CD4-positive, alpha-beta T cell (primary cell): ENCODE results near the gene ZBTB7C. TPM values are rescaled to one million over a fixed set of nuclear protein-coding genes. Genes with fewer than 3 reads are reported as not detected.

Experiments used
- ATAC-seq: fragments of 200-7000 bp; cut with Tn5 transposase; one replicate; pipeline ENCODE4 v1.10.0; 2022; ENCODE audit warnings: mild to moderate bottlenecking; ENCODE audit not compliant: poor library complexity
- CTCF ChIA-PET: fragments of 350-600 bp; sonication (Branson Sonifier 250); formaldehyde crosslinking; loops from one replicate; lab custom pipeline; 2021; ENCODE audit warnings: antibody characterized with exemption, inconsistent platforms; lab: Charles Lee
- POLR2A ChIA-PET: fragments of 350-600 bp; sonication (Branson Sonifier 250); formaldehyde crosslinking; loops from one replicate; lab custom pipeline; 2021; ENCODE audit warnings: antibody characterized with exemption, inconsistent platforms; lab: Charles Lee
- DNase-seq, 14 experiments: peaks; one replicate each; pipeline ENCODE4 v3.0.0-alpha.2; 2013 to 2020; ENCODE audit warnings: mixed read lengths in 2 of 14
- H3K27ac ChIP-seq, 2 donors: one replicate each; pipeline versions ENCODE4 v1.5.1 to v1.7.0; 2013; ENCODE audit warnings: low read length in 2 of 2, low read depth in 1 of 2, mild to moderate bottlenecking in 1 of 2
- H3K27me3 ChIP-seq, 2 experiments: 1 replicate in 1 of 2; 2 replicates in 1 of 2; pipeline versions ENCODE4 v1.6.1 to v1.7.0; 2013; ENCODE audit warnings: low read length in 2 of 2, control low read depth in 1 of 2, mild to moderate bottlenecking in 1 of 2, moderate library complexity in 1 of 2; ENCODE audit not compliant: insufficient read depth in 2 of 2, control insufficient read depth in 1 of 2
- H3K36me3 ChIP-seq: one replicate; pipeline ENCODE4 v1.6.1; 2013; ENCODE audit warnings: low read length, control low read depth; ENCODE audit not compliant: insufficient read depth
- H3K4me1 ChIP-seq: one replicate; pipeline ENCODE4 v1.6.1; 2013; ENCODE audit warnings: low read length, control low read depth; ENCODE audit not compliant: insufficient read depth
- H3K4me3 ChIP-seq: one replicate; pipeline ENCODE4 v1.5.1; 2013; ENCODE audit warnings: mild to moderate bottlenecking, low read length, moderate library complexity
- H3K9me3 ChIP-seq, 2 experiments: 1 replicate in 1 of 2; 2 replicates in 1 of 2; pipeline versions ENCODE4 v1.6.1 to v1.7.0; 2013; ENCODE audit warnings: low read length in 2 of 2, mild to moderate bottlenecking in 2 of 2, control low read depth in 1 of 2, moderate library complexity in 1 of 2; ENCODE audit not compliant: control insufficient read depth in 1 of 2, insufficient read depth in 1 of 2
- H3K27ac Mint-ChIP-seq: one replicate; pipeline ENCODE4 v1.8.0; 2020; ENCODE audit warnings: mixed read lengths
- H3K27me3 Mint-ChIP-seq: one replicate; pipeline ENCODE4 v1.8.0; 2021; ENCODE audit warnings: mixed read lengths
- H3K36me3 Mint-ChIP-seq: one replicate; pipeline ENCODE4 v1.8.0; 2021; ENCODE audit warnings: low read depth, mixed read lengths
- H3K4me1 Mint-ChIP-seq: one replicate; pipeline ENCODE4 v1.8.0; 2021; ENCODE audit warnings: low read depth, mixed read lengths
- H3K4me3 Mint-ChIP-seq: one replicate; pipeline ENCODE4 v1.8.0; 2020; ENCODE audit warnings: mild to moderate bottlenecking, mixed read lengths
- H3K9me3 Mint-ChIP-seq: one replicate; pipeline ENCODE4 v1.8.0; 2020; ENCODE audit warnings: mixed read lengths
- CTCF ChIP-seq: fragments of 200-600 bp; IDR thresholded peaks from one replicate; pipeline ENCODE4 v1.8.0; 2022; ENCODE audit warnings: antibody characterized with exemption, mild to moderate bottlenecking
- intact Hi-C, 2 experiments: fragments of 100-400 bp; cut with DNase I in 1 of 2; cut with micrococcal nuclease in 1 of 2; formaldehyde crosslinking; loops; one replicate each; pipeline versions ENCODE4 v1.15.1 to v1.9.0; 2023 to 2025; cut with DNase I, micrococcal nuclease
- total RNA-seq, 174 experiments: library from RNA in 2 of 174; stranded (reverse) in 2 of 174; gene quantifications; one replicate each; pipeline ENCODE4 v1.2.3 and lab custom pipeline; 2021 to 2026

ZBTB7C gene
- total RNA-seq, 2 experiments from 2014 or later: not detected

GRCh38 chr18:48017635-48018034 lies 391.5 kb downstream of the ZBTB7C start:
- Mint-ChIP-seq H3K27me3 (peaks cover 34% of the 10 kb centered on the region), H3K36me3 (no peaks in the 10 kb centered on the region), H3K9me3 (no peaks in the 10 kb centered on the region), H3K27ac (no peak overlapping the region), H3K4me3 (no peak overlapping the region), H3K4me1 (peaks cover 3% of the 10 kb centered on the region)
- ATAC-seq (no peak), DNase-seq (no peak)
- Histone ChIP-seq H3K27ac (no peak overlapping the region), H3K36me3 (no peaks in the 10 kb centered on the region), H3K27me3 (peaks cover 0 to 20% of the 10 kb centered on the region in 2 experiments), H3K4me1 (no peaks in the 10 kb centered on the region), H3K9me3 (peaks cover 0 to 6% of the 10 kb centered on the region in 2 experiments), H3K4me3 (no peak overlapping the region)
- intact Hi-C loops: no loop called here
- POLR2A ChIA-PET: no interaction called here
- no peak for TF ChIP-seq CTCF
- CTCF ChIA-PET: no interaction called here

- H3K9me3 ChIP-seq: peaks cover 4 to 6% of the 10 kb centered on the region in 2 experiments
- peaks cover 5% of the 10 kb centered on the region for H3K4me1 ChIP-seq
- no peak overlapping the region for H3K4me3 Mint-ChIP-seq
- TF ChIP-seq CTCF: no peak
- ChIA-PET CTCF (no interaction called here), POLR2A (no interaction called here)
- intact Hi-C loops: no loop called here
- ATAC-seq (no peak), DNase-seq (no peak)
- H3K36me3 ChIP-seq: no peaks in the 10 kb centered on the region
- H3K36me3 Mint-ChIP-seq: no peaks in the 10 kb centered on the region
- H3K27ac Mint-ChIP-seq: no peak overlapping the region
- H3K27me3 Mint-ChIP-seq: peaks cover 29% of the 10 kb centered on the region
- peaks cover 3 to 12% of the 10 kb centered on the region in 2 experiments for H3K27me3 ChIP-seq
- no peak overlapping the region for H3K4me3 ChIP-seq
- peaks cover 6% of the 10 kb centered on the region for H3K4me1 Mint-ChIP-seq
- no peaks in the 10 kb centered on the region for H3K9me3 Mint-ChIP-seq
- H3K27ac ChIP-seq: no peak overlapping the region
Observed at GRCh38 chr18:48013162-48013561, 396.0 kb downstream of the ZBTB7C start.

GRCh38 chr18:48011926-48012465 lies 397.2 kb downstream of the ZBTB7C start:
- ChIA-PET POLR2A (no interaction called here), CTCF (no interaction called here)
- Mint-ChIP-seq H3K9me3 (no peaks in the 10 kb centered on the region), H3K27ac (no peak overlapping the region), H3K4me3 (no peak overlapping the region), H3K36me3 (no peaks in the 10 kb centered on the region), H3K27me3 (peaks cover 26% of the 10 kb centered on the region), H3K4me1 (peaks cover 6% of the 10 kb centered on the region)
- Histone ChIP-seq H3K4me1 (peaks cover 12% of the 10 kb centered on the region), H3K9me3 (peaks cover 4 to 6% of the 10 kb centered on the region in 2 experiments), H3K27me3 (peaks cover 10 to 12% of the 10 kb centered on the region in 2 experiments), H3K36me3 (no peaks in the 10 kb centered on the region), H3K27ac (no peak overlapping the region), H3K4me3 (no peak overlapping the region)
- no peak for ATAC-seq
- DNase-seq: no peak
- intact Hi-C loops: no loop called here
- TF ChIP-seq CTCF: no peak
